HG03159 (cell line): Measurements from ENCODE around the gene MRPL10.

Source experiments
- ATAC-seq: cut with Tn5 transposase; IDR thresholded peaks from one replicate; pipeline ENCODE4 v1.9.1; 2021; ENCODE audit warnings: mild to moderate bottlenecking, moderate library complexity; ENCODE audit not compliant: unreplicated experiment

The MRPL10 gene

GRCh38 chr17:47860386-47860785 lies 29.0 kb upstream of the MRPL10 start:
- ATAC-seq, result no peak

- ATAC-seq, result no peak
Observed at GRCh38 chr17:47857551-47858455, 26.5 kb upstream of the MRPL10 start.

GRCh38 chr17:47856830-47857229 lies 25.5 kb upstream of the MRPL10 start:
- no peak for ATAC-seq

GRCh38 chr17:47855737-47856136 lies 24.4 kb upstream of the MRPL10 start:
- no peak for ATAC-seq

GRCh38 chr17:47853616-47854015 lies 22.3 kb upstream of the MRPL10 start:
- ATAC-seq, result no peak

- no peak for ATAC-seq
Observed at GRCh38 chr17:47852113-47852949, 21.0 kb upstream of the MRPL10 start.

GRCh38 chr17:47851764-47852112 lies 20.4 kb upstream of the MRPL10 start:
- ATAC-seq, result no peak

GRCh38 chr17:47850692-47851573 lies 19.6 kb upstream of the MRPL10 start, which contains the start of gene SP6:
TSS of gene SP6 (minus strand) at chr17:47851163. CDS start at chr17:47848429, 2,734 bp downstream.
- no peak for ATAC-seq

- no peak for ATAC-seq
Observed at GRCh38 chr17:47850373-47850691, 19.0 kb upstream of the MRPL10 start.

- ATAC-seq, result no peak
Observed at GRCh38 chr17:47848198-47848513, 16.8 kb upstream of the MRPL10 start.

- no peak for ATAC-seq
Observed at GRCh38 chr17:47847341-47848197, 16.2 kb upstream of the MRPL10 start.

- no peak for ATAC-seq
Observed at GRCh38 chr17:47846716-47847340, 15.5 kb upstream of the MRPL10 start.

- no peak for ATAC-seq
Observed at GRCh38 chr17:47845716-47846075, 14.4 kb upstream of the MRPL10 start.

- no peak for ATAC-seq
Observed at GRCh38 chr17:47844814-47845715, 13.7 kb upstream of the MRPL10 start.

GRCh38 chr17:47844227-47844626 lies 12.9 kb upstream of the MRPL10 start:
- ATAC-seq, result no peak

- ATAC-seq, result no peak
Observed at GRCh38 chr17:47843391-47843730, 12.0 kb upstream of the MRPL10 start.

- no peak for ATAC-seq
Observed at GRCh38 chr17:47841488-47842291, 10.3 kb upstream of the MRPL10 start.
